MV-4-11 (cell line): Measurements from ENCODE around the gene CXCR1.
"Not testable (repeated sequence)": the region's sequence is repeated elsewhere in the genome, so short reads cannot be mapped to it uniquely, and the experiment has no call there.

Source experiments
- DNase-seq: peaks from one replicate; lab custom pipeline; 2025; lab: John Stamatoyannopoulos, UW

CXCR1 gene

GRCh38 chr2:218161644-218162043 is 5.1 kb downstream of the CXCR1 start:
- DNase-seq = no peak

- no peak for DNase-seq
Measured at GRCh38 chr2:218155953-218156479, 10.7 kb downstream of the CXCR1 start.

- no peak for DNase-seq
Measured at GRCh38 chr2:218152777-218153176, 14.0 kb downstream of the CXCR1 start.

GRCh38 chr2:218152172-218152571 is 14.6 kb downstream of the CXCR1 start:
- DNase-seq = no peak

- DNase-seq = peak; percentile 78
Measured at GRCh38 chr2:218149848-218150440, 16.8 kb downstream of the CXCR1 start.

- DNase-seq = no peak
Measured at GRCh38 chr2:218149098-218149497, 17.7 kb downstream of the CXCR1 start.

GRCh38 chr2:218146056-218146455 is 20.7 kb downstream of the CXCR1 start:
- no peak for DNase-seq

GRCh38 chr2:218145124-218145523 is 21.6 kb downstream of the CXCR1 start:
- no peak for DNase-seq

- DNase-seq = no peak
Measured at GRCh38 chr2:218138047-218138446, 28.7 kb downstream of the CXCR1 start.

GRCh38 chr2:218137514-218137913 is 29.2 kb downstream of the CXCR1 start:
- no peak for DNase-seq

GRCh38 chr2:218130822-218131221 is 35.9 kb downstream of the CXCR1 start:
- no peak for DNase-seq

- no peak for DNase-seq
Measured at GRCh38 chr2:218130377-218130776, 36.4 kb downstream of the CXCR1 start.

GRCh38 chr2:218129458-218130135 is 37.2 kb downstream of the CXCR1 start:
- no peak for DNase-seq

GRCh38 chr2:218128781-218129457 is 37.8 kb downstream of the CXCR1 start:
- peak; percentile 21 for DNase-seq

GRCh38 chr2:218127929-218128455 is 38.8 kb downstream of the CXCR1 start:
- no peak for DNase-seq

GRCh38 chr2:218125626-218126080 is 41.1 kb downstream of the CXCR1 start, which contains the start of gene CXCR2:
Gene CXCR2, plus strand, starts transcription at chr2:218126028. Its CDS starts 8,774 bp downstream, at chr2:218134802.
- DNase-seq = peak; percentile 84

- peak; percentile 42 for DNase-seq
Measured at GRCh38 chr2:218125095-218125494, 41.7 kb downstream of the CXCR1 start.

- no peak for DNase-seq
Measured at GRCh38 chr2:218123986-218124385, 42.8 kb downstream of the CXCR1 start.

- not testable (repeated sequence) for DNase-seq
Measured at GRCh38 chr2:218122286-218122685, 44.5 kb downstream of the CXCR1 start.

- not testable (repeated sequence) for DNase-seq
Measured at GRCh38 chr2:218121789-218122188, 45.0 kb downstream of the CXCR1 start.
